Measurements from ENCODE around the gene GNB5.

Gene GNB5

GRCh38 chr15:52113708-52114107 is 77.5 kb downstream of the GNB5 start:
- TF ChIP-seq CTCF (IDR thresholded peaks at IDR 0.05; ENCODE audit: poor library complexity, severe bottlenecking) = no peak
- DNase-seq (ENCODE audit: low spot score) (no peak), ATAC-seq (ENCODE audit: low read depth) (no peak)
- H3K27ac ChIP-seq (ENCODE audit: poor library complexity, severe bottlenecking) = no peak overlapping the region
- no peaks in the 10 kb centered on the region for H3K9me3 ChIP-seq (ENCODE audit: severe bottlenecking)
- no peaks in the 10 kb centered on the region for H3K4me1 ChIP-seq (ENCODE audit: insufficient read depth, poor library complexity, severe bottlenecking)
- H3K4me3 ChIP-seq (ENCODE audit: severe bottlenecking) = no peak overlapping the region
- H3K36me3 ChIP-seq (ENCODE audit: low read depth) = no peaks in the 10 kb centered on the region
- H3K27me3 ChIP-seq (ENCODE audit: insufficient read depth, poor library complexity, severe bottlenecking) = no peaks in the 10 kb centered on the region

GRCh38 chr15:52113235-52113634 is 78.0 kb downstream of the GNB5 start:
- no peak; the same call in 2 of the 3 replicates for ATAC-seq (ENCODE audit: low read depth)
- no peak for DNase-seq (ENCODE audit: low spot score)
- H3K4me1 ChIP-seq (ENCODE audit: insufficient read depth, poor library complexity, severe bottlenecking) = no peaks in the 10 kb centered on the region
- no peak overlapping the region for H3K27ac ChIP-seq (ENCODE audit: poor library complexity, severe bottlenecking)
- H3K27me3 ChIP-seq (ENCODE audit: insufficient read depth, poor library complexity, severe bottlenecking) = no peaks in the 10 kb centered on the region
- TF ChIP-seq CTCF (IDR thresholded peaks at IDR 0.05; ENCODE audit: poor library complexity, severe bottlenecking) = no peak
- no peaks in the 10 kb centered on the region for H3K9me3 ChIP-seq (ENCODE audit: severe bottlenecking)
- no peaks in the 10 kb centered on the region for H3K36me3 ChIP-seq (ENCODE audit: low read depth)
- no peak overlapping the region for H3K4me3 ChIP-seq (ENCODE audit: severe bottlenecking)

- Histone ChIP-seq H3K4me3 (ENCODE audit: severe bottlenecking) (no peak overlapping the region), H3K27me3 (ENCODE audit: insufficient read depth, poor library complexity, severe bottlenecking) (no peaks in the 10 kb centered on the region), H3K27ac (ENCODE audit: poor library complexity, severe bottlenecking) (no peak overlapping the region), H3K36me3 (ENCODE audit: low read depth) (no peaks in the 10 kb centered on the region), H3K4me1 (ENCODE audit: insufficient read depth, poor library complexity, severe bottlenecking) (no peaks in the 10 kb centered on the region), H3K9me3 (ENCODE audit: severe bottlenecking) (no peaks in the 10 kb centered on the region)
- ATAC-seq (ENCODE audit: low read depth) = no peak
- DNase-seq (ENCODE audit: low spot score) = no peak
- TF ChIP-seq CTCF (IDR thresholded peaks at IDR 0.05; ENCODE audit: poor library complexity, severe bottlenecking) = no peak
These were observed 78.9 kb downstream of the GNB5 start for GRCh38 chr15:52112203-52112750.

- ATAC-seq (ENCODE audit: low read depth) (no peak), DNase-seq (ENCODE audit: low spot score) (no peak)
- H3K36me3 ChIP-seq (ENCODE audit: low read depth) = no peaks in the 10 kb centered on the region
- no peak for TF ChIP-seq CTCF (IDR thresholded peaks at IDR 0.05; ENCODE audit: poor library complexity, severe bottlenecking)
- no peaks in the 10 kb centered on the region for H3K27me3 ChIP-seq (ENCODE audit: insufficient read depth, poor library complexity, severe bottlenecking)
- H3K4me1 ChIP-seq (ENCODE audit: insufficient read depth, poor library complexity, severe bottlenecking) = no peaks in the 10 kb centered on the region
- H3K27ac ChIP-seq (ENCODE audit: poor library complexity, severe bottlenecking) = no peak overlapping the region
- H3K4me3 ChIP-seq (ENCODE audit: severe bottlenecking) = no peak overlapping the region
- no peaks in the 10 kb centered on the region for H3K9me3 ChIP-seq (ENCODE audit: severe bottlenecking)
These were observed 79.5 kb downstream of the GNB5 start for GRCh38 chr15:52111517-52112202.
